SK-N-MC (cell line): Measurements from ENCODE around the gene ETV5.

Source experiments
- EZH2 ChIP-seq: fragments of 200-600 bp; sonication (generic); IDR thresholded peaks from one replicate; pipeline ENCODE4 v1.6.1; 2017; ENCODE audit warnings: antibody characterized with exemption
- FOXP2 ChIP-seq: optimal IDR thresholded peaks from 2 replicates; pipeline ENCODE3; 2011; ENCODE audit warnings: mild to moderate bottlenecking, moderate library complexity; ENCODE audit not compliant: insufficient read depth; ENCODE audit errors: extremely low read length, control extremely low read depth
- POLR2AphosphoS5 ChIP-seq: IDR thresholded peaks from 2 replicates; pipeline ENCODE4 v1.6.1; 2012; ENCODE audit warnings: mild to moderate bottlenecking, low read depth, low read length, borderline replicate concordance

DNA sequence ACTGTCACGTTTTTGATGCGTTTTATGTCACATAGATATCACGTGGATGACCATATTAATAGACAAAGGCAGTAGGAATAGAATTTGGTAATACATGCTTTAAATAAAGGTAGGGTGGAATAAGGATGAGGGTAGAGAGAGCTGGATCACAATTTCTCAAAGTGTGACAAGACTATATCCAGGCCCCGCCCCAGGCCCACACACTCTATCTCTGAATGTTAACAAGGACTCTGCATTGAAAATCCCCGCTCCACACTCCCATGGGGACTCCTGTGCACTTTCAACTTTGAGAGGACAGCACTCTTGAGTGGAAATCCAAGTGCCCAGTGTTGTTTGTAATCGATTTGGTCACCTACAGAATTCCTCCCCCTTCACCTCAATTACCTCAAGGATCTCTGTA lies 31.4 kb downstream of the ETV5 start:
- no peak for TF ChIP-seq EZH2
- TF ChIP-seq POLR2AphosphoS5: no peak
- TF ChIP-seq FOXP2: no peak
